GM23338 (cell line): ENCODE results near the gene EHD4. TPM values are rescaled to one million over a fixed set of nuclear protein-coding genes. Genes with fewer than 3 reads are reported as not detected.

ENCODE experiments used
- ATAC-seq: fragments of 200-7000 bp; cut with Tn5 transposase; 3 replicates; pipeline ENCODE4 v1.9.1; 2020
- DNase-seq: peaks from one replicate; pipeline ENCODE4 v3.0.0-alpha.2; 2015; ENCODE audit warnings: low spot score
- H2AFZ ChIP-seq: fragments of 200-600 bp; sonication (generic); 2 replicates; pipeline ENCODE4 v1.8.0; 2016; ENCODE audit warnings: antibody characterized with exemption, mild to moderate bottlenecking, moderate library complexity
- H3F3A ChIP-seq: fragments of 200-600 bp; sonication (generic); replicated peaks from 2 replicates; pipeline ENCODE4 v1.8.0; 2017; ENCODE audit warnings: antibody characterized with exemption, mixed run types, low read depth
- H3K27ac ChIP-seq: fragments of 200-600 bp; sonication (generic); 2 replicates; pipeline ENCODE4 v1.6.1; 2016; ENCODE audit warnings: low read depth
- H3K27me3 ChIP-seq: fragments of 200-600 bp; sonication (generic); 2 replicates; pipeline ENCODE4 v1.8.0; 2016; ENCODE audit warnings: mild to moderate bottlenecking, mixed run types, moderate library complexity; ENCODE audit not compliant: insufficient read depth
- H3K36me3 ChIP-seq: fragments of 200-600 bp; sonication (generic); 2 replicates; pipeline ENCODE4 v1.8.0; 2016; ENCODE audit warnings: mild to moderate bottlenecking; ENCODE audit not compliant: insufficient read depth
- H3K4me1 ChIP-seq: fragments of 200-600 bp; sonication (generic); 2 replicates; pipeline ENCODE4 v1.8.0; 2016; ENCODE audit warnings: mild to moderate bottlenecking, moderate library complexity; ENCODE audit not compliant: insufficient read depth
- H3K4me2 ChIP-seq: fragments of 200-600 bp; sonication (generic); 2 replicates; pipeline ENCODE4 v1.7.1; 2017; ENCODE audit warnings: mixed run types
- H3K4me3 ChIP-seq: fragments of 200-600 bp; sonication (generic); 2 replicates; pipeline ENCODE4 v1.6.1; 2016; ENCODE audit warnings: mixed run types
- H3K79me2 ChIP-seq: fragments of 200-600 bp; sonication (generic); replicated peaks from 2 replicates; pipeline ENCODE4 v1.8.0; 2017; ENCODE audit warnings: mild to moderate bottlenecking; ENCODE audit not compliant: insufficient read depth
- H3K9me2 ChIP-seq: fragments of 200-600 bp; sonication (generic); 2 replicates; pipeline ENCODE4 v1.8.0; 2017; ENCODE audit not compliant: insufficient read depth
- H4K20me1 ChIP-seq: fragments of 200-600 bp; sonication (generic); replicated peaks from 2 replicates; pipeline ENCODE4 v1.8.0; 2017; ENCODE audit warnings: mild to moderate bottlenecking; ENCODE audit not compliant: insufficient read depth
- H3K27ac Mint-ChIP-seq: 2 replicates; pipeline ENCODE4 v1.8.0; 2020; ENCODE audit warnings: inconsistent platforms, mild to moderate bottlenecking, moderate library complexity, mixed read lengths
- H3K27me3 Mint-ChIP-seq: 3 replicates; pipeline ENCODE4 v1.8.0; 2022; ENCODE audit warnings: low read depth, mild to moderate bottlenecking, moderate library complexity, mixed read lengths, inconsistent platforms; ENCODE audit not compliant: insufficient read depth, poor library complexity
- H3K36me3 Mint-ChIP-seq: 3 replicates; pipeline ENCODE4 v1.8.0; 2021; ENCODE audit warnings: low read depth, mild to moderate bottlenecking, inconsistent platforms, moderate library complexity, mixed read lengths
- H3K4me1 Mint-ChIP-seq: 3 replicates; pipeline ENCODE4 v1.8.0; 2020; ENCODE audit warnings: mild to moderate bottlenecking, inconsistent platforms, mixed read lengths
- H3K4me3 Mint-ChIP-seq: 3 replicates; pipeline ENCODE4 v1.8.0; 2021; ENCODE audit warnings: moderate library complexity, mild to moderate bottlenecking, inconsistent platforms, mixed read lengths
- H3K9me3 Mint-ChIP-seq: 3 replicates; pipeline ENCODE4 v1.8.0; 2020; ENCODE audit warnings: moderate library complexity, mild to moderate bottlenecking, inconsistent platforms, mixed read lengths
- CREB1 ChIP-seq: fragments of 250-450 bp; sonication (Bioruptor Pico); IDR thresholded peaks from 2 replicates; pipeline ENCODE4 v1.5.0; 2020; ENCODE audit warnings: low read depth, mild to moderate bottlenecking, moderate library complexity
- ETS1 ChIP-seq: IDR thresholded peaks from 2 replicates; pipeline ENCODE4 v1.6.1; 2016; ENCODE audit warnings: antibody characterized with exemption
- EZH2 ChIP-seq: fragments of 200-600 bp; sonication (generic); IDR thresholded peaks from one replicate; pipeline ENCODE4 v1.8.0; 2017; ENCODE audit warnings: antibody characterized with exemption, mild to moderate bottlenecking, low read depth; ENCODE audit not compliant: unreplicated experiment
- JUNB ChIP-seq: IDR thresholded peaks from one replicate; pipeline ENCODE4 v1.6.1; 2016; ENCODE audit warnings: antibody characterized with exemption; ENCODE audit not compliant: unreplicated experiment
- NANOG ChIP-seq: IDR thresholded peaks from 2 replicates; pipeline ENCODE4 v1.6.1; 2016; ENCODE audit warnings: antibody characterized with exemption, borderline replicate concordance
- POLR2AphosphoS5 ChIP-seq: IDR thresholded peaks from 2 replicates; pipeline ENCODE4 v1.6.1; 2016; ENCODE audit warnings: antibody characterized with exemption, low read depth
- REST ChIP-seq: IDR thresholded peaks from one replicate; pipeline ENCODE4 v1.6.1; 2018; ENCODE audit warnings: antibody characterized with exemption; ENCODE audit not compliant: unreplicated experiment
- STAT1 ChIP-seq: IDR thresholded peaks from one replicate; pipeline ENCODE4 v1.6.1; 2016; ENCODE audit warnings: antibody characterized with exemption; ENCODE audit not compliant: unreplicated experiment
- ZNF114 ChIP-seq: fragments of 250-450 bp; sonication (Bioruptor Pico); IDR thresholded peaks from 2 replicates; pipeline ENCODE4 v1.5.0; 2020; ENCODE audit warnings: mild to moderate bottlenecking, moderate library complexity
- ZNF331 ChIP-seq: fragments of 250-450 bp; sonication (Bioruptor Pico); IDR thresholded peaks from 2 replicates; pipeline ENCODE4 v1.5.0; 2020; ENCODE audit warnings: low read depth, mild to moderate bottlenecking, moderate library complexity
- ZNF462 ChIP-seq: fragments of 250-450 bp; sonication (Bioruptor Pico); IDR thresholded peaks from 2 replicates; pipeline ENCODE4 v1.5.0; 2020; ENCODE audit warnings: mild to moderate bottlenecking, moderate library complexity
- polyA plus RNA-seq: library from polyadenylated mRNA; unstranded; fragments of >200 nt; fragmentation: Nextera tagmentation; extraction: Ambion mirVana; gene quantifications from 2 replicates; pipeline ENCODE4 v1.2.1, GENCODE V29; 2016
- total RNA-seq: library from RNA; depleted of rRNA; stranded (reverse); fragments of >200 nt; shearing (Covaris generic); gene quantifications from 2 replicates; pipeline ENCODE4 v1.2.3, GENCODE V29; 2014

The EHD4 gene
- total and polyA plus RNA-seq, 2 experiments from 2014 or later, result 13.0 to 31.0 TPM

GRCh38 chr15:41925086-41925608 lies 47.2 kb downstream of the EHD4 start:
- H3K79me2 ChIP-seq, result peaks cover 8% of the 10 kb centered on the region; the same call in 1 of the 2 replicates
- Mint-ChIP-seq H3K9me3 (no peaks in the 10 kb centered on the region), H3K4me3 (no peak overlapping the region), H3K4me1 (peaks cover 23% of the 10 kb centered on the region), H3K27me3 (peaks cover 5% of the 10 kb centered on the region), H3K36me3 (0 out of 3 replicates have a peak, but pooled peaks cover 2% of the 10 kb centered on the region), H3K27ac (no peak overlapping the region)
- ATAC-seq (no peak), DNase-seq (no peak)
- no peaks in the 10 kb centered on the region for H3K27me3 ChIP-seq
- H3K4me3 ChIP-seq, result no peak overlapping the region
- H4K20me1 ChIP-seq, result peaks cover 15% of the 10 kb centered on the region
- H3K4me2 ChIP-seq, result no peak overlapping the region
- no peaks in the 10 kb centered on the region for H3F3A ChIP-seq
- no peak overlapping the region for H3K27ac ChIP-seq
- no peaks in the 10 kb centered on the region for H3K4me1 ChIP-seq
- 0 out of 2 replicates have a peak, but pooled peaks cover 2% of the 10 kb centered on the region for H3K36me3 ChIP-seq
- no peaks in the 10 kb centered on the region for H3K9me2 ChIP-seq
- no peak overlapping the region for H2AFZ ChIP-seq
- TF ChIP-seq ZNF331 (no peak), STAT1 (no peak)

- peaks cover 5% of the 10 kb centered on the region for H3K27me3 Mint-ChIP-seq
- Histone ChIP-seq H3K27ac (no peak overlapping the region), H3K79me2 (0 out of 2 replicates have a peak, but pooled peaks cover 11% of the 10 kb centered on the region), H3F3A (no peaks in the 10 kb centered on the region), H2AFZ (no peak overlapping the region), H3K4me3 (no peak overlapping the region), H3K36me3 (0 out of 2 replicates have a peak, but pooled peaks cover 2% of the 10 kb centered on the region), H3K4me2 (no peak overlapping the region), H4K20me1 (peaks cover 15% of the 10 kb centered on the region), H3K4me1 (no peaks in the 10 kb centered on the region), H3K27me3 (no peaks in the 10 kb centered on the region), H3K9me2 (no peaks in the 10 kb centered on the region)
- no peak overlapping the region for H3K27ac Mint-ChIP-seq
- no peak overlapping the region for H3K4me3 Mint-ChIP-seq
- DNase-seq (no peak), ATAC-seq (no peak)
- H3K9me3 Mint-ChIP-seq, result no peaks in the 10 kb centered on the region
- H3K36me3 Mint-ChIP-seq, result peaks cover 6% of the 10 kb centered on the region; the same call in 2 of the 3 replicates
- peaks cover 15% of the 10 kb centered on the region for H3K4me1 Mint-ChIP-seq
- no peak for TF ChIP-seq EZH2
- TF ChIP-seq ZNF462 (CRISPR knock-in tag), result no peak
- TF ChIP-seq NANOG, result no peak
- no peak for TF ChIP-seq STAT1
- no peak for TF ChIP-seq CREB1
- TF ChIP-seq POLR2AphosphoS5, result no peak
- no peak for TF ChIP-seq ETS1
- TF ChIP-seq ZNF331, result no peak
- TF ChIP-seq ZNF114, result no peak
- no peak for TF ChIP-seq REST
- TF ChIP-seq JUNB, result no peak
These were observed 48.9 kb downstream of the EHD4 start for GRCh38 chr15:41923401-41923997.
